Measurements from ENCODE around the gene PFKP.

The PFKP gene

GRCh38 chr10:3117486-3117885 is 50.1 kb downstream of the PFKP start:
- DNase-seq = no peak

- no peak for DNase-seq
These were observed 51.3 kb downstream of the PFKP start for GRCh38 chr10:3118641-3119091.

- DNase-seq = no peak
These were observed 52.6 kb downstream of the PFKP start for GRCh38 chr10:3119796-3120459.

- DNase-seq = no peak
These were observed 54.7 kb downstream of the PFKP start for GRCh38 chr10:3122034-3122433.

GRCh38 chr10:3122486-3123205 is 55.3 kb downstream of the PFKP start:
- no peak for DNase-seq

GRCh38 chr10:3123571-3124411 is 56.4 kb downstream of the PFKP start:
- no peak for DNase-seq

GRCh38 chr10:3124412-3125175 is 57.2 kb downstream of the PFKP start:
- no peak for DNase-seq

GRCh38 chr10:3125527-3126170 is 58.3 kb downstream of the PFKP start:
- DNase-seq = no peak

- DNase-seq = no peak
These were observed 58.9 kb downstream of the PFKP start for GRCh38 chr10:3126249-3126648.

GRCh38 chr10:3126741-3127346 is 59.5 kb downstream of the PFKP start:
- DNase-seq = no peak

GRCh38 chr10:3127921-3128320 is 60.6 kb downstream of the PFKP start:
- DNase-seq = no peak

GRCh38 chr10:3128379-3129130 is 61.2 kb downstream of the PFKP start:
- DNase-seq = no peak

- DNase-seq = no peak
These were observed 62.4 kb downstream of the PFKP start for GRCh38 chr10:3129581-3130340.

GRCh38 chr10:3131098-3131497 is 63.8 kb downstream of the PFKP start:
- no peak for DNase-seq

- no peak for DNase-seq
These were observed 65.0 kb downstream of the PFKP start for GRCh38 chr10:3132036-3133025.

- DNase-seq = no peak
These were observed 66.6 kb downstream of the PFKP start for GRCh38 chr10:3133948-3134347.

- DNase-seq = no peak
These were observed 67.7 kb downstream of the PFKP start for GRCh38 chr10:3135006-3135405.

- DNase-seq = no peak
These were observed 69.0 kb downstream of the PFKP start for GRCh38 chr10:3136336-3136735.

Data from GDM1 (cell line).